Muscle of back (tissue), 13 donors: Measurements from ENCODE around the gene COPE. TPM values are rescaled to one million over a fixed set of nuclear protein-coding genes. Genes with fewer than 3 reads are reported as not detected.
"Not testable (repeated sequence)": the region's sequence is repeated elsewhere in the genome, so short reads cannot be mapped to it uniquely, and the experiment has no call there.

ENCODE experiments used
- DNase-seq, 3 donors: peaks; one replicate each; pipeline versions ENCODE4 v3.0.0 to v3.0.0-alpha.2; 2013
- long read RNA-seq, 9 donors: transcript quantifications; one replicate each; lab custom pipeline, GENCODE V29; 2026
- polyA plus RNA-seq, 10 donors: library from polyadenylated mRNA; unstranded; fragments of 120-200 nt; gene quantifications; one replicate each; pipeline ENCODE4 v1.2.1, GENCODE V29; 2013; ENCODE audit not compliant: insufficient read length in 10 of 10

Gene COPE
- polyA plus RNA-seq = 100 to 1,000 TPM in 1 of 10 donors, 10 to 100 TPM in 9; 60.4 to 102 (median 78.4) TPM
- long read RNA-seq, donor 1, transcript COPE-201 (10 exons, 1,141 nt) = major isoform, 52 of 55 reads
- long read RNA-seq, donor 1, partial matches to known transcripts = 0 of 55 reads
- long read RNA-seq, donor 1, other reads (novel, unspliced or antisense) = 0 of 55 reads
- long read RNA-seq, donor 2, transcript COPE-201 (10 exons, 1,141 nt) = major isoform, 25 of 26 reads
- long read RNA-seq, donor 2, partial matches to known transcripts = 0 of 26 reads
- long read RNA-seq, donor 2, other reads (novel, unspliced or antisense) = 0 of 26 reads
- long read RNA-seq, donor 3 = 0 reads
- long read RNA-seq, donor 4, transcript COPE-201 (10 exons, 1,141 nt) = major isoform, 39 of 43 reads
- long read RNA-seq, donor 4, partial matches to known transcripts = 0 of 43 reads
- long read RNA-seq, donor 4, other reads (novel, unspliced or antisense) = 0 of 43 reads
- long read RNA-seq, donor 5, transcript COPE-201 (10 exons, 1,141 nt) = major isoform, 69 of 78 reads
- long read RNA-seq, donor 5, partial matches to known transcripts = 0 of 78 reads
- long read RNA-seq, donor 5, other reads (novel, unspliced or antisense) = 5 of 78 reads
- long read RNA-seq, donor 6, transcript COPE-201 (10 exons, 1,141 nt) = major isoform, 51 of 55 reads
- long read RNA-seq, donor 6, partial matches to known transcripts = 0 of 55 reads
- long read RNA-seq, donor 6, other reads (novel, unspliced or antisense) = 0 of 55 reads
- long read RNA-seq, donor 7, transcript COPE-201 (10 exons, 1,141 nt) = major isoform, 37 of 43 reads
- long read RNA-seq, donor 7, partial matches to known transcripts = 5 of 43 reads
- long read RNA-seq, donor 7, other reads (novel, unspliced or antisense) = 0 of 43 reads
- long read RNA-seq, donor 8, transcript COPE-202 (9 exons, 948 nt) = minor isoform, 6 of 41 reads
- long read RNA-seq, donor 8, transcript COPE-201 (10 exons, 1,141 nt) = major isoform, 28 of 41 reads
- long read RNA-seq, donor 8, partial matches to known transcripts = 7 of 41 reads
- long read RNA-seq, donor 8, other reads (novel, unspliced or antisense) = 0 of 41 reads
- long read RNA-seq, donor 9, transcript COPE-201 (10 exons, 1,141 nt) = major isoform, 8 of 9 reads
- long read RNA-seq, donor 9, partial matches to known transcripts = 0 of 9 reads
- long read RNA-seq, donor 9, other reads (novel, unspliced or antisense) = 0 of 9 reads

DNA sequence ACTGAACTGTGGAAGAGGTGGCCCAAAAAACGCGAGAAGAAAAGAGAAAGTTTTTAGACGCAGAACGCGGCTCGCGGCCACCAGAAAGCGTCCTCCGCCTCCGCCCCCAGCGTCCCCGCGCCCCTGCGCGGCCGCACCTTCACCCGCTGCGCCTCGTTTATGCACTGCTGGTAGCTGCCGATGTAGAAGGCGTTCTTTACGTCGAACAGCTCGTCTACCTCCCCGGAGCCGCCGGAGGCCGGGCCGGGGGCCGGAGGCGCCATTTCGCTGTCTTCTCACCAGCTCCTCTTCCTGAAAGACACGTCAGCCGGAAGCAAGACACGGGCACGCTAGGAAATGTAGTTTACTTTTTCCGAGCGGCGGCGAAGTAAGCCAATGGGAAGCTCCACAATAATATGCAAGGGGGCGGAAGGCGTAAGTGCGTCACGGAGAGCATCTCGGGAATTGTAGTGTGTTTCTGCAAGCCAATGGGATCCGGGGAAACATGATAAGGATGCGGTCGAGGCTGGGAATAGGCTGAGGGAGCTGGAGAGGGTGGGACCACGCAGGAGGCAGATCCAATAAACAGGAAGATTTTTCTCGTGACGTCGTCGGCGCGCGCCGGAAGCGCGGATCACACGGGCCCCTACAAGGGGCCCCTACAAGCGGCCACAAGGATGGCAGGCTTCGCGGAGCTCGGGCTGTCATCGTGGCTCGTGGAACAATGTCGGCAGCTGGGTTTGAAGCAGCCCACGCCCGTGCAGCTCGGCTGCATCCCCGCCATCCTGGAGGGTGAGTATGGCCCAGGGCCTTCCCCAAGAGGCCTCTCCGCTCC is at the start of gene COPE, which contains the start of gene DDX49:
COPE (minus strand) TSS at position 302 of the 814 bp plus-strand sequence; CDS start at position 263, 39 bp downstream.
DDX49 (plus strand) TSS at position 630 of the 814 bp plus-strand sequence; CDS start at position 657, 27 bp downstream.
- DNase-seq = peak; percentile 100

GRCh38 chr19:18967358-18968146 is 48.4 kb upstream of the COPE start:
- DNase-seq = peak; percentile 33 to 68 (median 42)

GRCh38 chr19:18966307-18966706 is 47.1 kb upstream of the COPE start:
- no peak for DNase-seq

DNA sequence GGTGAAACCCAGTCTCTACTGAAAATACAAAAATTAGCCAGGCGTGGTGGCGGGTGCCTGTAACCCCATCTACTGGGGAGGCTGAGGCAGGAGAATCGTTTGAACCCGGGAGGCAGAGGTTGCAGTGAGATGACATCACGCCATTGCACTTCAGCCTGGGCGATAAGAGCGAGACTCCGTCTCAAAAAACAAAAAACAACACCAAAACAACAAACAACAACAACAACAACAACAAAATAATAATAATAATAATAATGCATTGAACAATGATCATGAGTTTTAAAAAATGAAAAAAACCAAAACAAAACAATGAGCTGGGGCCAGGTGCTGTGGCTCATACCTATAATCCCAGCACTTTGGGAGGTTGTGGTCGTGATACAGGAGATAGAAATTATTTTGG is 44.9 kb upstream of the COPE start:
- DNase-seq = no peak

- DNase-seq = no peak
These were observed 42.8 kb upstream of the COPE start for GRCh38 chr19:18961767-18962620.

DNA sequence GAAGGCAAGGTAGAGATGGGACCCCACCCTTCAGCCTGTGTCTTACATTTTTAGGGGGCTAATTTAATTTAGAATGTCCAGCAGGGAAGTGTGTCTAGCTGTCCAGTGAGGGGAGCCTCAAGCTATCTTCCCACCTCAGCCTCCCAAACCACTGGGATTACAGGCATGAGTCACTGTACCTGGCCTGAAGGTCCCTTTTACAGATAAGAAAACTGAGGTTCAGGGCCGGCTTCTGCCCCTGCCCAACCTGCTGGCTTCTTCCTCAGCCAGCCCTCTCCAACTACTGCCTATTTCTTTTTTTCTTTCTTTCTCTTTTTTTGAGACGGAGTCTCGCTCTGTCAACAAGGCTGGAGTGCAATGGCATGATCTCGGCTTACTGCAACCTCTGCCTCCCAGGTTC is 41.2 kb upstream of the COPE start:
- DNase-seq = no peak

- no peak for DNase-seq
These were observed 35.9 kb upstream of the COPE start for GRCh38 chr19:18955042-18955441.

DNA sequence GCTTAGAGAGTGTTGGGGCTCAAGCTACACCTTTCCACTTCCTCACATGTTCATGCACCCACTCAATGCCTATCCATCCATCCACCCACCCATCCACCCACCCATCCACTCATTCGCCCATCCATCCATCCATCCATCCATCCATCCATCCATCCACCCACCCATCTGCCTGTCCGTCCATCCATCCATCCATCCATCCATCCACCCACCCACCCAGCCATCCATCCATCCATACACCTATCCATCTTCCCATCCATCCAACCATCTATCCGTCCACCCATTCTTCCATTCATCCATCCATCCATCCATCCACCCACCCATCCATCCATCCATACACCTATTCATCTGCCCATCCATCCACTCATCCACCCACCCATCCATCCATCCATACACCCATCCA is 34.9 kb upstream of the COPE start:
- no peak for DNase-seq

DNA sequence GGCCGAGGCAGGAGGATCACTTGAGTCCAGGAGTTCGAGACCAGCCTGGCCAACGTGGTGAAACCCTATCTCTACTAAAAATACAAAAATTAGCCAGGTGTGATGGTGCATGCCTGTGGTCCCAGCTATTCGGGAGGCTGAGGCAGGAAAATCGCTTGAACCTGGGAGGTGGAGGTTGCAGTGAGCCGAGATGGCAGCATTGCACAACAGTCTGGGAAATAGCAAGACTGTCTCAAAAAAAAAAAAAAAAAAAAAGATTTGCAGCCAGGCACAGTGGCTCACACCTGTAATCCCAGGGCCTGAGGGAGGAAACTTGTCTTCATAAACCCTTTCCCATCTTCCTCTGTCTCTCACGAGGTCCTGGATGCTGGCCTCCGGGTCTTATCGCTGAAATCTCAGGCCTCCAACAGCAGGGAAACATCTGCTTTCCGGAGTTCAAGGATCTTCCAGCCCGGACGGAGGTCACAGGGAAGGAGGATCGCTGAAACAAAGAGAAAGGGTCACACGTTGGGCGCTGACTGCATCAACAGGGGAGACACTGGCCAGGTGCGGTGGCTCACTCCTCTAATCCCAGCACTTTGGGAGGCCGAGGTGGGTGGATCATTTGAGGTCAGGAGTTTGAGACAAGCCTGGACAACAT is 33.3 kb upstream of the COPE start:
- not testable (repeated sequence) for DNase-seq

DNA sequence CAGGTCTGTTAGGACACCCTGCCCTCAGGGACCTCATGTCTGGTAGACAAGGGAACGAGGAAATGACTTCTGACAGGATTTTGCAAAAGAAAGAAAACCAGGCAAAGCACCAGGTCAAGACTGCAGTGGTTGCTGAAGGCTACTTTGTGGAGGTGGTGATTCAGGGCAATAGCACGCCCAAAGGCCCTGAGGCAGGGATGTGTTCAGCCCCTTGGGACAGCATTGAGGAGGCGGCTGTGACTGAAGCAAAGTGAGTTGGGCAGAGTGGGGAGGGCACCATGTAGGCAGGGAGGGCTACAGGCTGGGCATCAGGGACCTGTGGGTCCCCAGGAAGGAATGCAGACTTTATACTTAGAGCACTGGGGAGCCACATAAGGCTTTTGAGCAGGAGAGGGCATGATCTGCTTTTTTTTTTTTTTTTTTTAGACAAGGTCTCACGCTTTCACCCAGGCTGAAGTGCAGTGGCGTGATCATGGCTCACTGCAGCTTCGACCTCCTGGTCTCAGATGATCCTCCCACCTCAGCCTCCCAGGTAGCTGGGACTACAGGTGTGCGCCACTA is 32.6 kb upstream of the COPE start:
- DNase-seq = no peak

DNA sequence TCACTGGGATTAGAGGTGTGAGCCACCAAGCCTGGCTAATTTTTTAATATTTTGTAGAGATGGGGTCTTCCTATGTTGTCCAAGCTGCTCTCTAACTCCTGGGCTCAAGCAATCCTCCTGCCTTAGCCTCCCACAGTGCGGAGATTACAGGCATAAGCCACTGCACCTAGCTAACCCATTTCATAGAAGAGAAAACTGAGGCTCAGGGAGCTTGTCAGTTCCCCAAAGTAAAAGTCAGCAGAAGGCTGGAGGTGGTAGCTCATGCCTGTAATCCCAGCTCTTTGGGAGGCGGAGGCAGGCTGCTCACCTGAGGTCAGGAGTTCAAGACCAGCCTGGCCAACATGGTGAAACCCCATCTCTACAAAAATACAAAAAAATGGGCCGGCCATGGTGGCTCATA is 30.7 kb upstream of the COPE start:
- DNase-seq = no peak

GRCh38 chr19:18948976-18949356 is 29.8 kb upstream of the COPE start:
- DNase-seq = no peak

- no peak for DNase-seq
These were observed 29.1 kb upstream of the COPE start for GRCh38 chr19:18948075-18948975.

GRCh38 chr19:18946918-18947317 is 27.7 kb upstream of the COPE start:
- no peak for DNase-seq

GRCh38 chr19:18946335-18946734 is 27.1 kb upstream of the COPE start:
- DNase-seq = no peak

DNA sequence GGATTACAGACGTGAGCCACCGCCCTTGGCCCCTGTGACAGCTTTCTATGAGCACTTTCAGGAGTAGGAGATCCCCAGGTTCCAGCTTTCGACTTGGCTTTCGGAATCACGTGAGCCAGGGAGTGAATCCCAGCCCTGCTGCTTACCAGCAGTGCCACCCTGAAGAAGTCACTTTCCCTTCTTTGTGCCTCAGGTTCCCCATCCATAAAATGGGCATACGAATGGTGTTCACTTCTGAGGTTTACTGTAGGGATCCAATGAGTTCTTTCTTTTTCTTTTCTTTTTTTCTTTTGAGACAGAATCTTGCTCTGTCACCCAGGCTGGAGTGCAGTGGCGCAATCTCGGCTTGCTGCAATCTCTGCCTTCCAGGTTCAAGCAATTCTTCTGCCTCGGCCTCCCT is 26.1 kb upstream of the COPE start:
- no peak for DNase-seq

- no peak for DNase-seq
These were observed 24.3 kb upstream of the COPE start for GRCh38 chr19:18943465-18943864.
